HG03342 (cell line): ENCODE measurements around the gene ZNF541.

ENCODE experiments used
- ATAC-seq: cut with Tn5 transposase; IDR thresholded peaks from one replicate; pipeline ENCODE4 v1.9.1; 2021; ENCODE audit warnings: mild to moderate bottlenecking, moderate library complexity; ENCODE audit not compliant: unreplicated experiment

Gene ZNF541

GRCh38 chr19:47547199-47547598, 25.7 kb downstream of the ZNF541 start:
- ATAC-seq: no peak

GRCh38 chr19:47545061-47545948, 27.6 kb downstream of the ZNF541 start:
- no peak for ATAC-seq

GRCh38 chr19:47544476-47544875, 28.5 kb downstream of the ZNF541 start:
- no peak for ATAC-seq

DNA sequence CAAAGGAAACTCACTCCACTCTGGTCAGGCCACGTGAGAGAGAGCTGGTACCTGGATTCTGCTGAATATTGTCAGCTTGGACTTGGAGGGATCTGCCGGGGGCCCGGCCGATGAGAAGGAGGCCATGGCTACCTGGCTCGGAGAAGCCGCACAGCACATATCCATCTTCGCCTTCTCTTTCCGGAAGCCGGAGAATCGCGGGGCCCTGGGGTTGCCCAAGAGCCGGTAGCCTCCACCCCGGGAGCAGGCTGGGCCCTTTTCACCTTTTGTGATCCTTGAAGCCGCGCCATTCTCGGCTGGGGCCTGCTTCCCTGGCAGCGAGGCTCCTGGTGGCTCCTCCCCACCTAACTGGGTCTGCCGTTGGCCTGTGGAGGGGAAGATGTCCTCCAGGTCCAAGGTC, 28.9 kb downstream of the ZNF541 start:
- no peak for ATAC-seq

DNA sequence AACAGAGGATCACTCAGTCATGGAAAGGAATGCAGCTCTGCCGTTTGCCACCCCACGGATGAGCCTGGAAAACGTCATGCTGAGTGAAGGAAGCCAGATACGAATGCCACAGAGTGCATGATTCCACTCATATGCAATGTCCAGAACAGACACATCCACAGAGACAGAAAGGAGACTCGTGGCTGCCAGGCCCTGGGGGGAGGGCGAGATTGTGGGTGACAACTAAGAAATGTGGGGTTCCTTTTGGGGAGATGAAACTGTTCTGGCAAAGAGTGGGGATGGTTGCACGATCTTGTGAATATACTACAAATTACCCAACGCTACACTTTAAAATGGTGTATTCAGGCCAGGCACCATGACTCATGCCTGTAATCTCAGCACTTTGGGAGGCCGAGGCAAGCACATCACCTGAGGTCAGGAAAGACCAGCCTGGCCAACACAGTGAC, 30.9 kb downstream of the ZNF541 start:
- ATAC-seq: no peak

GRCh38 chr19:47541518-47541917, 31.4 kb downstream of the ZNF541 start:
- no peak for ATAC-seq

DNA sequence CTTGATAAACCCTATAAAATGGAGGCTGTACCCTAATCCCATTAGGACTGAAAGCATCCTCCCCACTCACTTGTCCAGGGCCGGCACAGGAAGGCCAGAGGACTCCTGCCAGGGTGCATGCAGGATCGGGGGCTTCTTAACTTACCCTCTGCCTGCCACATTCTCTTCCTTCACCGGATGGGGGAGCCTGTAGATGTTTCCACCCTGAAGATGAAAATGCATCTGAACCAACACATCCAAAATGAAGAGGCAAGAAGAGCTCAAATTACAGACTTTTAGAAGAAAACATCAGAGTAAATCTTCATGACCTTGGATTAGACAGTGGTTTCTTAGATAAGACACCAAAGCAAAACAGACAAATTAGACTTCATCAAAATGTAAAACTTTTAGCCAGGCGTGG, 32.2 kb downstream of the ZNF541 start:
- ATAC-seq: no peak

DNA sequence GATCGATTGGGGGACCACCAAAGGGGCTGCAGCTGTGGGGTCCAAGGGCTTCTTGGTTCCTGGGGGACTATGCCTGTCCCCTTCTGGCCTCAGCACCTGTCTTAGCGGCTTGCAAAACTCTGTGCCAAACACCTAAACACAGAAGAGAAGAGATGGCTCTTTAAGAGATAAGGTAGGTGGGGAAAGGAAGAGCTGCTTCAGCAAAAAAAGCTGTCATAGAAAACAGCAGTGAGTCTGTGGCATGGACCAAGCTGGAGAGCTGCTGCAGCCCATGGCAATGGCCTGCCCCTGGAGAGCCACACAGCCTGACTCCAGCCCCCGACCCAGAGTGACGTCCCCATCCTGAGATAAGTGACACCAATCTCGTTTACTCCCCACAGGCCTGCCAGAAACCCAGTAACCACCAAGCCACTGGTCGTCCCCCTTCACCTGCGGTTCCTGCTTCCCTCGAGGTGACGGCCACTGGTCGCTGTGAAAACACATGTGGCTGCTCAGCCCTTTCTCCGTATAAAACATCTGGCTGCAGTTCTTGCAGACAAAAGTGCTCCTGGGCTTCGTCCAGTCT, 33.1 kb downstream of the ZNF541 start:
- ATAC-seq: no peak

- ATAC-seq: no peak
Observed at GRCh38 chr19:47538812-47539211, 34.1 kb downstream of the ZNF541 start.

DNA sequence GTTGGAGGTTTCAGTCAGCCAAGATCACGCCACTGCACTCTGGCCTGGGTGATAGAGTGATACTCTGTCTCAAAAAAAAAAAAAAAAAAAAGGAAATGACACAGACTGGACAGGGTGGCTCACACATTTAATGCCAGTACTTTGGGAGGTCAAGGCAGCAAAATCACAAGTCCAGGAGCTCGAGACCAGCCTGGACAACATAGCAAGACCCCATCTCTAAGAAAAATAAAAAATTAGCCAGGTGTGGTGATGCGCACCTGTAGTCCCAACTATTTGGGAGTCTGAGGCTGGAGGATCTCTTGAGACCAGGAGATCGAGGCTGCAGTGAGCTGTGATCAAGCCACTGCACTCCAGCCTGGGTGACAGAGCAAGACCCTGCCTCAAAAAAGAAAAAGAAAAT, 35.5 kb downstream of the ZNF541 start:
- ATAC-seq: no peak

DNA sequence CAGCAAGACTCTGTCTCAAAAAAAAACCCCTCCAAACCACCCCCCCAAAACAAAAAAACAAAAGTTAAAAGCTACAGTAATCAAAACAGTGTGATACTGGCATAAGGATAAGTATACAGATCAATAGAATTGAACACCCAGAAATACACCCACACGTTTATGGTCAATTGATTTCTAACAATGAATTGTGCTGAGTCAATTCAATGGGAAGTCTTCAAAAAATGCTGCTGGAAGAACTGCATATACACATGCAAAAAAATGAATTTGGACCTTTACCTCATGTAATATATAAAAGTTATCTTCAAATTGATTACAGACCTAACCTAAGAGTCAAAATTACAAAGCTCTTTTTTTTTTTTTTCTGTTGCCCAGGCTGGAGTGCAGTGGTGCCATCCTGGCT, 38.3 kb downstream of the ZNF541 start:
- ATAC-seq: no peak

GRCh38 chr19:47531640-47532387, 41.1 kb downstream of the ZNF541 start:
- ATAC-seq: no peak

- ATAC-seq: no peak
Observed at GRCh38 chr19:47529018-47529742, 43.8 kb downstream of the ZNF541 start.

GRCh38 chr19:47526798-47527197, 46.1 kb downstream of the ZNF541 start:
- no peak for ATAC-seq

DNA sequence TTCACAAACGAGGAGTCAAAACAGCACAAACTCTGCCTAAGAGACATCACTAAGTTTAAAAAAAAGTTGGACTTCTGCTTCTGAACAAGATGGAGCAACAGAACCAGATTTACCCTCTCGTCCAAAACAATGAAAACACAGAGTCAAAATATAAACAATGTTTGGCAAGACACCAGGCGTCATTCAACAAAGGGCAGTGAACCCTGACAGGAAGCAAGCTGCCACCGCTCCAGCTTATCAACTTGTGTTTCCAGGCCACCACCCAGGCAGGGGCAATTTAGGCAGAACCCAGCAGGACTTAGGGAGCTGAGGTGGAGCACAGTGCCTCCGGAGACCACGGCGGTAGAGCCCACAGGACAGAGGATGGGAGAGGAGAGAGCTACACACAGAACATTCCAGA, 49.5 kb downstream of the ZNF541 start:
- no peak for ATAC-seq
